Measurements from ENCODE around the gene PPP1R37. TPM values are rescaled to one million over a fixed set of nuclear protein-coding genes. Genes with fewer than 3 reads are reported as not detected.

Gene PPP1R37
- total RNA-seq, 1 donor from 2014 or later: 36.5 TPM

- Histone ChIP-seq H3K4me3 (ENCODE audit: low read depth, low read length) (no peak overlapping the region), H3K27me3 (ENCODE audit: control insufficient read depth, insufficient read depth, low read length) (no peaks in the 10 kb centered on the region), H3K36me3 (ENCODE audit: control insufficient read depth, insufficient read depth, low read length) (no peaks in the 10 kb centered on the region)
- DNase-seq (ENCODE audit: low read depth): no peak
- no peak for TF ChIP-seq CTCF (IDR thresholded peaks at IDR 0.05; ENCODE audit: insufficient read depth, low read length, poor library complexity, severe bottlenecking)
Observed at GRCh38 chr19:45110851-45111266, 17.9 kb downstream of the PPP1R37 start.

GRCh38 chr19:45112111-45112827, 19.3 kb downstream of the PPP1R37 start:
- TF ChIP-seq CTCF (IDR thresholded peaks at IDR 0.05; ENCODE audit: insufficient read depth, low read length, poor library complexity, severe bottlenecking): no peak
- no peak overlapping the region for H3K4me3 ChIP-seq (ENCODE audit: low read depth, low read length)

GRCh38 chr19:45113628-45114027, 20.6 kb downstream of the PPP1R37 start:
- DNase-seq (ENCODE audit: low read depth): no peak
- no peaks in the 10 kb centered on the region for H3K27me3 ChIP-seq (ENCODE audit: control insufficient read depth, insufficient read depth, low read length)
- no peak overlapping the region for H3K4me3 ChIP-seq (ENCODE audit: low read depth, low read length)
- H3K36me3 ChIP-seq (ENCODE audit: control insufficient read depth, insufficient read depth, low read length): no peaks in the 10 kb centered on the region
- TF ChIP-seq CTCF (IDR thresholded peaks at IDR 0.05; ENCODE audit: insufficient read depth, low read length, poor library complexity, severe bottlenecking): no peak

More at GRCh38 chr19:45112111-45112827, 19.3 kb downstream of the PPP1R37 start:
- Histone ChIP-seq H3K36me3 (ENCODE audit: control insufficient read depth, insufficient read depth, low read length) (no peaks in the 10 kb centered on the region), H3K27me3 (ENCODE audit: control insufficient read depth, insufficient read depth, low read length) (no peaks in the 10 kb centered on the region)
- no peak for DNase-seq (ENCODE audit: low read depth)

- TF ChIP-seq CTCF (IDR thresholded peaks at IDR 0.05; ENCODE audit: insufficient read depth, low read length, poor library complexity, severe bottlenecking): no peak
- no peaks in the 10 kb centered on the region for H3K36me3 ChIP-seq (ENCODE audit: control insufficient read depth, insufficient read depth, low read length)
- no peak overlapping the region for H3K4me3 ChIP-seq (ENCODE audit: low read depth, low read length)
- no peak for DNase-seq (ENCODE audit: low read depth)
- no peaks in the 10 kb centered on the region for H3K27me3 ChIP-seq (ENCODE audit: control insufficient read depth, insufficient read depth, low read length)
Observed at GRCh38 chr19:45114116-45114515, 21.1 kb downstream of the PPP1R37 start.

GRCh38 chr19:45115809-45116615, 23.0 kb downstream of the PPP1R37 start:
- no peak overlapping the region for H3K4me3 ChIP-seq (ENCODE audit: low read depth, low read length)

More at GRCh38 chr19:45115809-45116615, 23.0 kb downstream of the PPP1R37 start:
- no peak for DNase-seq (ENCODE audit: low read depth)
- no peak for TF ChIP-seq CTCF (IDR thresholded peaks at IDR 0.05; ENCODE audit: insufficient read depth, low read length, poor library complexity, severe bottlenecking)
- Histone ChIP-seq H3K27me3 (ENCODE audit: control insufficient read depth, insufficient read depth, low read length) (no peaks in the 10 kb centered on the region), H3K36me3 (ENCODE audit: control insufficient read depth, insufficient read depth, low read length) (no peaks in the 10 kb centered on the region)
